A549 treated with Hydrocortisone at 1 μM for 4 hours (cell line): Measurements from ENCODE around the gene ZNF675. TPM values are rescaled to one million over a fixed set of nuclear protein-coding genes. Genes with fewer than 3 reads are reported as not detected.

Experiments
- total RNA-seq: library from RNA; stranded (reverse); fragments of 200-300 nt; extraction: Qiagen RNA extraction; gene quantifications from 5 replicates; pipeline ENCODE4 v1.2.3, GENCODE V29; 2022

Gene ZNF675
- 2.7 to 5.0 TPM (median 3.2 TPM) in 5 replicates for total RNA-seq

GRCh38 chr19:23686621-23687423 lies at the start of gene ZNF675:
TSS of gene ZNF675 (minus strand) at chr19:23687212. CDS start at chr19:23687033, 179 bp downstream.

Other genes starting within 250 kb of the ZNF675 start
- 0.01 TPM in 1 of 5 replicates, not detected in the others for gene ZNF681, start 71.7 kb upstream of the ZNF675 start, total RNA-seq
- gene ZNF726, start 227.7 kb upstream of the ZNF675 start, total RNA-seq: 0.39 to 0.61 TPM (median 0.59 TPM) in 5 replicates